Measurements from ENCODE around the gene WDHD1.
"Not testable (repeated sequence)": the region's sequence is repeated elsewhere in the genome, so short reads cannot be mapped to it uniquely, and the experiment has no call there.

The WDHD1 gene, protein sequence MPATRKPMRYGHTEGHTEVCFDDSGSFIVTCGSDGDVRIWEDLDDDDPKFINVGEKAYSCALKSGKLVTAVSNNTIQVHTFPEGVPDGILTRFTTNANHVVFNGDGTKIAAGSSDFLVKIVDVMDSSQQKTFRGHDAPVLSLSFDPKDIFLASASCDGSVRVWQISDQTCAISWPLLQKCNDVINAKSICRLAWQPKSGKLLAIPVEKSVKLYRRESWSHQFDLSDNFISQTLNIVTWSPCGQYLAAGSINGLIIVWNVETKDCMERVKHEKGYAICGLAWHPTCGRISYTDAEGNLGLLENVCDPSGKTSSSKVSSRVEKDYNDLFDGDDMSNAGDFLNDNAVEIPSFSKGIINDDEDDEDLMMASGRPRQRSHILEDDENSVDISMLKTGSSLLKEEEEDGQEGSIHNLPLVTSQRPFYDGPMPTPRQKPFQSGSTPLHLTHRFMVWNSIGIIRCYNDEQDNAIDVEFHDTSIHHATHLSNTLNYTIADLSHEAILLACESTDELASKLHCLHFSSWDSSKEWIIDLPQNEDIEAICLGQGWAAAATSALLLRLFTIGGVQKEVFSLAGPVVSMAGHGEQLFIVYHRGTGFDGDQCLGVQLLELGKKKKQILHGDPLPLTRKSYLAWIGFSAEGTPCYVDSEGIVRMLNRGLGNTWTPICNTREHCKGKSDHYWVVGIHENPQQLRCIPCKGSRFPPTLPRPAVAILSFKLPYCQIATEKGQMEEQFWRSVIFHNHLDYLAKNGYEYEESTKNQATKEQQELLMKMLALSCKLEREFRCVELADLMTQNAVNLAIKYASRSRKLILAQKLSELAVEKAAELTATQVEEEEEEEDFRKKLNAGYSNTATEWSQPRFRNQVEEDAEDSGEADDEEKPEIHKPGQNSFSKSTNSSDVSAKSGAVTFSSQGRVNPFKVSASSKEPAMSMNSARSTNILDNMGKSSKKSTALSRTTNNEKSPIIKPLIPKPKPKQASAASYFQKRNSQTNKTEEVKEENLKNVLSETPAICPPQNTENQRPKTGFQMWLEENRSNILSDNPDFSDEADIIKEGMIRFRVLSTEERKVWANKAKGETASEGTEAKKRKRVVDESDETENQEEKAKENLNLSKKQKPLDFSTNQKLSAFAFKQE

GRCh38 chr14:55026793-55027561 lies at the start of gene WDHD1, which contains the start of gene SOCS4:
Gene WDHD1, minus strand, starts transcription at chr14:55027099. Its CDS starts 312 bp downstream, at chr14:55026787.
Gene SOCS4, plus strand, starts transcription at chr14:55027236. Its CDS starts 15,806 bp downstream, at chr14:55043042.
- DNase-seq (ENCODE audit: low spot score): peak; percentile 97

DNA sequence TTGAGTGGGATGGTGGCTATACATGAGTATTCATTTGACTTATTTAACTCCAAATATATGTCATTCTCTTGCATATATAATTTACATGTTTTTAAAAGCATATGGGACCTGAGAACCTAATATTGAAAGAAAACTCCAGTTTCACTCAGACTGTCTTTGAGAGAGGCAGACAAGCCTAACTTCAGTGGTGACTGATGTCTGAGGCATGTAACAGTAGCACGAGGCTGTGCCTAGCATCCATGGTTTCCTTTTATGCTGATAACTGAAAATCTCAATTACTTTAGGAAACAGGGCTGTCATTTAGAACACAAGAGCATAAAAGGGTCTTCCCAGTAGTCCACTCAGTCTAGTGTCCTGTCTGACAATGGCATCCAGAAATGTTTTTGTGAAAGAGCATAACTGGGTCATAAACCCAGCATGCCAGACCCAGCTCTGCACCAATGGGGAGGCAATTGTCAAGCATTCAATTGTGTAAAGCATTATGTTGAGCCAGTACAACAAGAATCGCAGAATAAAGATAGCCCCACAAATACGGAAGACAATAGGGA lies 48.8 kb upstream of the WDHD1 start:
- no peak for DNase-seq (ENCODE audit: low spot score)

DNA sequence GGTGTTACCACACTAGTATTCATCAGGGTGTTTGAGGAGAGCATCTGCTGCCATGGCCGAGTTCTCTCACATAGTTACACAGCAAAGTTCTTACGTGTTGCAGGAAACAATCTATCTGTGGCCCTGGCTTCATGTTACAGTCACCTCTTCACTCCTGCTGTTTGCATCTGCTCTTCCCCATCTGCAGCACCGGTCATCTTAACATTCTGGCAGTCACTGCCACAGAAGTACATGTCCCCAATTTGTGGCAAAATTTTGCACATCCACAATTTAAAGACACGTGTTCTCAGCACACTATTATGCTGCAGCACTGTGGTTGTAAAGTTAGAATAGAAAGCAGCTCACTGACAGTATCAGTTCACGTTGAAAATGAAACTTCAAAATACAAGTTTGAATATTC lies 47.8 kb upstream of the WDHD1 start:
- no peak for DNase-seq (ENCODE audit: low spot score)

- DNase-seq (ENCODE audit: low spot score): no peak
These were observed 47.0 kb upstream of the WDHD1 start for GRCh38 chr14:55073856-55074255.

- peak; percentile 73 for DNase-seq (ENCODE audit: low spot score)
These were observed 45.2 kb upstream of the WDHD1 start for GRCh38 chr14:55071870-55072640.

DNA sequence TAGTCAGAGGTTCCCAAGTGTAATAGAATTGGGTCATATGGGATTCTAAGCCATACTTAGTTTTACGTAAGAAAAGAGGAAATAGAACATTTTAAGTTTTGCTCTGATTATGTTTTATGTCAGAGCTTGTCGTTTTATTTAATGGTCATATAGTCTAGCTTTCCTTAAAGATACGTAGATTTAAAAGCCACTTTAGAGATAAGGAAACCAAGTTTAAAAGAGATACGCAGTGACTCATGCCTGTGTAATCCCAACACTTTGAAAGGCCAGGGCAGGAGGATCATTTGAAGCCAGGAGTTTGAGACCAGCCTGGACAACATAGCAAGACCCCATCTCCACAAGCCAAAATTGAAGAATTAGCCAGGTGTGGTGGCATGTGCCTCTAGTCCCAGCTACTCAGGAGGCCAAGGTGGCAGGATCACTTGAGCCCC lies 44.1 kb upstream of the WDHD1 start:
- no peak for DNase-seq (ENCODE audit: low spot score)

GRCh38 chr14:55066223-55066622 lies 39.3 kb upstream of the WDHD1 start:
- no peak for DNase-seq (ENCODE audit: low spot score)

- DNase-seq (ENCODE audit: low spot score): no peak
These were observed 38.5 kb upstream of the WDHD1 start for GRCh38 chr14:55065411-55065810.

DNA sequence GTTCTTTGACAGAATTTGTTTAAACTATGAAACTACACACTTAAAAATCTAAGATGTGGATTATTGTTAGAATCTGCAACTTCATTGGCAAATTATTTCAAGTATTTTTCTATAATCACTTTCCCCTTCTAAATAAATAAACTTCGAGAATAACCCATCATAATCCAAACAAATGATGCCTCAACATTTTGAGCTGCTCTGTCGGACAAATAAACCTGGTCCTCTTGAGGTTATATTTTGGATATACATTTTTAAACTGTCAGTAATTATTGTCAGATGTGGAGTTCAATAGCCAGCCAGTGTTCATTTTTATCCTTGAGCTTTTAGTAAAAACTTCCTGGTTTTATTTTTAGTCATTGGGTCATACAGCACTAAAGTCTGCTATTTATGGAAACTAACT lies 38.0 kb upstream of the WDHD1 start:
- not testable (repeated sequence) for DNase-seq (ENCODE audit: low spot score)

GRCh38 chr14:55062517-55063351 lies 35.8 kb upstream of the WDHD1 start:
- no peak for DNase-seq (ENCODE audit: low spot score)

DNA sequence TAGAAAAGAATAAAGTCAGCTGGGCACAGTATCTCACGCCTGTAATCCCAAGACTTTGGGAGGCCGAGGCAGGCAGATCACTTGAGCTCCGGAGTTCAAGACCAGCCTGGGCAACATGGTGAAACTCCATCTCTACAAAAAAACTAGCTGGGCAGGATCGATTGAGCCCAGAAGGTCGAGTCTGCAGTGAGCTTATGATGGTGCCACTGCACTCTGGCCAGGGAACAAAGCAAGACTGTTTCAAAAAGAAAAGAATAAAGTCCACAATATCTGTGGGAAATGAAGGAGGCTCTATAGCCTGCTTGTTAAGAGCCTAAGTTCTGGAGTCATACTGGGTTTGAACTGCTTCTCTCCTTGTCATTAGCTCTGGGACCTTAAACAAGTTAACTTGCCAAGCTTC lies 32.4 kb upstream of the WDHD1 start:
- no peak for DNase-seq (ENCODE audit: low spot score)

DNA sequence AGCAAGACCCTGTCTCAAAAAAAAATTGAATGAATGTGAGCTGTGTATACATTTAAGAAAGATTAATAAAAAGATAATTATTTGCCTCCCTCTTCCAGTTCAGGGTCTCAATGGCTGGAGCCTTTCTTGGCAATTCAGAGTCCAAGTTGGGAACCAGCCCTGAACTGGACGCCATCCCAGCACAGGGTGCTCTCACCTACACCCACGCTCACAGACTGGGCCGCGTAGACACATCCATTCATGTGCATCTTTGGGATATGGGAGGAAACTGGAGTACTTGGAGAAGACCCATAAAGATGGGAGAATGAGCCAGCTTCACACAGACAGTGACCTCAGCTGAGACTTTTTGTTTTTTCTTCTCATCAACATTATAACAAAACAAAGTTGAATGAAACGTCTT lies 31.0 kb upstream of the WDHD1 start:
- no peak for DNase-seq (ENCODE audit: low spot score)

GRCh38 chr14:55054098-55054497 lies 27.2 kb upstream of the WDHD1 start:
- no peak for DNase-seq (ENCODE audit: low spot score)

DNA sequence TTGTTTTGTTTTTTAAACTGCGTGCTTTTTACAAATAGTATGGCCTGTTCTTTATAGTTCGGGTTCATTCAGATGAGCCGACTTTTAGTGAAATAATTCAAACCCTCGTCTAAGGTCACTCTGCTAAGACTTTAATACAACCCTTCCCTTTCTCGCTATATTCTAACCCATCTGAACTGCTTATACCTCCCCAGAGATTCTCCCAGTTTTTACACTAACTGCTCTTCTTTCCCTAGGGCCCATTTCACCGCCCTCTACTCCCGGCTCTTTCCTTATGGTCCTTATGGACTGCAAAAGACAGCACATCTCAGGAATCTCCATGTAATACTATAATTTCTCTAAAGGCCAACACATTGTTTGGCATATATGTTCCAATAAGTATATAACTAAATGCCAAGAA lies 26.6 kb upstream of the WDHD1 start:
- no peak for DNase-seq (ENCODE audit: low spot score)

DNA sequence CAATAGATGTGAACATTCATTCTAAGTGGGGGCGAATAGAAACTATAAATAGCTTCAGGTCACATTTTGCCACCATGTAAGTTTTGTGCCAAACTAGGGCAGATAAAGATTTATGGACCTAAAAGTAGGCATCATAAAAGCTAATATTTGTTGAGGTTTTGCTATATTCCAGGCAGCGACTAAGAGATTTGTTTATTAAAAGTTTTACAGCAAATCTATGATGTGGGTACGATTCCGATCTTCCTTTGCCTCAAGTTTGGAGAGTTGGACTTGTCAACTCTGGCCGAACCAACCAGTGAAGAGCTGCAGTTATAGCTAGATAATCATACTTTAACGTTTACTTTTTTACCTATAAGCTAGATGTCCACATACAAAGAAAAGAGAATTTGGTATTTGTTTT lies 26.1 kb upstream of the WDHD1 start:
- no peak for DNase-seq (ENCODE audit: low spot score)

DNA sequence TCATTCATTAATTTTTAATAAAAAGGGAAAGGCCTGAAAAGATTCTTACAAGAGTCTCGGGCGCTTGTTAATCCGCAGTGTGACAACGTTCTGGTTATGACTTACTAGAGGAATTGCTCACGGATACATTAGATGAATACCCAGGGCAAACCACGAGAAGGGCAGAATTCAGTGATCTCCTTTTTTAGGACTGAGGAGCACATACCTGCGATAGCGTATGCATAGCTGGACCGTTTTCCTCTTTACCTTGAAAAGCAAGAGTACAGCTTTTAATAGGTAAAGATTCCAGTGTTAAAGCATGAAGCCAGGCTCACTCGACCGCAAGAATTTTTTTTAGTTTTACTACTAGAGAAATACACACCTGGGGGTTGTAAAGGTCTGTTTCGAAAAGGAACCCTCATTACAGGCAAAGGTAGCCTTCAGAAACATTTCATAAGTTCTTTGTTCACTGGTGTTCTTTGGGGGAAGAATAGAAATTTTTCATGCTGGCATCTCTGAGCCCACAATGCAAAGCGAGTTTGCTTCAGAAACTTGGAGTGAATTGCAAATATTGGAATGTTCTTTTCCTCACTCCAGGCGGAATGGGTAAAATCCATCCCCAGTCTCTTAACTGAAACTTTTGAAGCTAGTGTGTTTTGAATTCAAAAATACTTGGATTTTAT lies 25.5 kb upstream of the WDHD1 start:
- no peak for DNase-seq (ENCODE audit: low spot score)

GRCh38 chr14:55051423-55052268 lies 24.7 kb upstream of the WDHD1 start, which contains the start of gene MAPK1IP1L:
Gene MAPK1IP1L, plus strand, starts transcription at chr14:55051647. Its CDS starts 10,037 bp downstream, at chr14:55061684.
- DNase-seq (ENCODE audit: low spot score): peak; percentile 93

GRCh38 chr14:55051165-55051422 lies 24.2 kb upstream of the WDHD1 start:
- DNase-seq (ENCODE audit: low spot score): no peak
